CMK (cell line): ENCODE measurements around the gene DNPH1.

ENCODE experiments used
- DNase-seq: peaks from one replicate; pipeline ENCODE4 v3.0.0-alpha.2; 2010; ENCODE audit warnings: low read depth

DNPH1 gene

DNA sequence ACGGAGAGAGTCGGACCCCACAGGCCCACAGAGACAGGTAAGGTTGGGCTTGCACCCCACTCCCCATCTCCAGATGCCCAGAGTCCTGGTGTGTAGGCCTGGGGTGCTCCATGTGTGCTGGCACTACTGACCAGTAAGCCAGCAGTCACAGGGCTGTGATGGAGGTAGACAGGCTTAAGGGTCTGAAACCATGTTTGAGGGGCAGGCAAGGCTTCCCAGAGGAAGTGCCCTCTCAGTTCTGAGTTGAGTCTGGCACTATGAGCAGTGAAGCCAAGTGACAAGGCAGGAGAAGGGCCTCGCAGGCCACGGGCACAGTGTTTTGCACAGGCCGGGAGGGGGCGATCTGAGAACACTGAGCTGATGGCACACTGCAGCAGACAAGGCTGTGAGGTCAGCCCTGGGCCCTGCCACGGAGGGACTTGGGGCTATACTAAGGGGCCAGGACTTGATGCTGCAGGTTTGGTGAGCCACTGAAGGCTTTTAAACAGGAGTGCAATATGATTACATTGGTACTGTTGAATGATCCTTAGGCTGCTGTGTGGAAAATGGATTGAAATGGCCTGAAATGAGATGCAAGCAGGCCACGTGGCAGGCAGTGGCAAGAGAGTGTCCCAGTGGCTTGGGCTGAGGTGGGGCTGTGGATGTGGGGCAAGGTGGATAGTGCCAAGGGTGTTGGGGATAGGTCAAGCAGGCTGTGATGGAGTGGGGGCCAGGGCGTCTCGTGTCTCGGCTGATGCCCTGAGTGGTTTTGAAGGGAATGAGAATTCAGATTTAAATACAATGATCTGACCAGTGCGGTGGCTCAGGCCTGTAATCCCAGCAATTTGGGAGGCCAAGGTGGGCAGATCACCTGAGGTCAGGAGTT, 34.3 kb upstream of the DNPH1 start:
- peak; percentile 38 for DNase-seq

DNA sequence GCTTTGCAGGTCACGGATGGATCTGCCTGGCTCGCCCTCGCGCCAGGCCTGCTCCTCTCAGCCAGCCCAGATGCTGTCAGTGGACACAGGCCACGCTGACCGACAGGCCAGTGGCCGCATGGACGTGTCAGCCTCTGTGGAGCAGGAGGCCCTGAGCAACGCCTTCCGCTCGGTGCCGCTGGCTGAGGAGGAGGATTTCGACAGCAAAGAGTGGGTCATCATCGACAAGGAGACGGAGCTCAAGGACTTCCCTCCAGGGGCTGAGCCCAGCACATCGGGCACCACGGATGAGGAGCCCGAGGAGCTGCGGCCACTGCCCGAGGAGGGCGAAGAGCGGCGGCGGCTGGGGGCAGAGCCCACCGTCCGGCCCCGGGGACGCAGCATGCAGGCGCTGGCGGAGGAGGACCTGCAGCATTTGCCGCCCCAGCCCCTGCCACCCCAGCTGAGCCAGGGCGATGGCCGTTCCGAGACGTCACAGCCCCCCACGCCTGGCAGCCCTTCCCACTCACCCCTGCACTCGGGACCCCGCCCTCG, 33.6 kb upstream of the DNPH1 start:
- DNase-seq: no peak

DNA sequence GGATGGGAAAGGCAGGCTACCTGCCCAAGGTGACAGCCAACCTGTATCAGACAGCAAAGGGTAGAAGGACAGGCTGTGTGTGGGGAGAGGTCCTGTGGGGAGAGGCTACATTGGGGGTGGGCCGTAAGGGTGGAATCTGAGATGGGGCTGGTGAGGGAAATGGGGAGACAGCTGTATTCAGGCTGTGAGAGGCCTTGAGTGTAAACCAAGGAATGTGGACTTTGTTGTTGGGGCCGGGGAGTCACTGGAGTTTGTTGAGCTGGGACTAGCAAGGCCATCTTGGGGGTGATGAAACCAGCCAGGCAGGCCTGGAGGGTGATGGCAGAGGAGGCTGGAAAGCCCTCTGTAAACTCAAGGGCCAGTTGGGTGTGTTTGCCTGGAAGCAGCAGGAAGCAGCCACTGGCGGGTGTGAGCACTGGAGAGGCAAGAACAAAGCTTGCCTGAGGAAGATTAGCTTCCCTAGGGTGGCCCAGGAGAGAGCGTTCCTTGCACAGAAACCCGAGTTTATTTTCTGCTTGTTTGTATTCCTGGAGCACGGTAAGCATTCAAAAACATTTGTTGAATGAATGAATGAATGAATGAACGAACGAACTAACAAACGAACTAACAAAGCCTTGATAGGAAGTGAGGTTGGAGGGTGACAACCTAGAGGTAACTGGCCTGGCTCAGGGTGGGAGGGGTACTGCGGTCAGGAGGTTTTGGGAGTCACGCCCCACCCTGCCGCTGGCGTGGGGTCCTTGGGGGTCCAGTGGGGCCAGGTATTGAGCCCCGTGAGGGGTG, 32.9 kb upstream of the DNPH1 start:
- no peak for DNase-seq

DNA sequence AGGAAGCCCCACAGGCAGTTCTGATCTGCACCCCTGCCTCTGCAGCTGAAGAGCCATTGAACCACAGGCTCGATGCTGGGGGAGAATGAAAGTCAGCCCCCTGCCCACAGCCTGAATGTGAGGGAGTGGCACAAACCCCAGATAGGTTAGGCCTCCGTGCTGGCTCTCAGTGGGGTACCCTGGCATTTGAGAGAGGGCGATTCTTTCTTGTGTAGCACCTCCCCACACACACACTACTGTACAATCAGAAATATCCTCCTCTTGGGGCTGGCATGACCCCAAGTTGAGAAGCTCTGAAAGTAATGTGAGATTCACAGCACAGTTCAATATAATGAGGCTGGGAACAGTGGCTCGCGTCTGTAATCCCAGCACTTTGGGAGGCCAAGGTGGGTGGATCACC, 31.9 kb upstream of the DNPH1 start:
- DNase-seq: no peak

DNA sequence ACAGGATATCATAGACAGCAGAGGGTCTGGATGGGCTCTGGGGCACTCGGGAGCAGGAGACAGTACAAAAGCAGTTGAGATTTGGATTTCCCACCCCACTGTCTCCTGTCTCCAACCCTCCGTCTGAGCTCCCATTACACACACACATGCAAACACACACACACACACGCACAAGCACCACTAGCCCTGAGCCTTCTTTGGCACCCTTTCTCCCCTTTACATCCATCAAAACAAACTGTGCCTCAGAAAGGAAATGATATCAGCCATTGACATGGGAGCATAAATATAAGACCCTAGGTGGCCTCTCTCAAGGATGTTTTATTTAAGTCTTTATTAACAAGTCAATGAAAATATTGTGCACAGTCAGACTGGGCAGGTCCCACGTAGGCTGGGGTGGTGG, 31.5 kb upstream of the DNPH1 start:
- DNase-seq: no peak

DNA sequence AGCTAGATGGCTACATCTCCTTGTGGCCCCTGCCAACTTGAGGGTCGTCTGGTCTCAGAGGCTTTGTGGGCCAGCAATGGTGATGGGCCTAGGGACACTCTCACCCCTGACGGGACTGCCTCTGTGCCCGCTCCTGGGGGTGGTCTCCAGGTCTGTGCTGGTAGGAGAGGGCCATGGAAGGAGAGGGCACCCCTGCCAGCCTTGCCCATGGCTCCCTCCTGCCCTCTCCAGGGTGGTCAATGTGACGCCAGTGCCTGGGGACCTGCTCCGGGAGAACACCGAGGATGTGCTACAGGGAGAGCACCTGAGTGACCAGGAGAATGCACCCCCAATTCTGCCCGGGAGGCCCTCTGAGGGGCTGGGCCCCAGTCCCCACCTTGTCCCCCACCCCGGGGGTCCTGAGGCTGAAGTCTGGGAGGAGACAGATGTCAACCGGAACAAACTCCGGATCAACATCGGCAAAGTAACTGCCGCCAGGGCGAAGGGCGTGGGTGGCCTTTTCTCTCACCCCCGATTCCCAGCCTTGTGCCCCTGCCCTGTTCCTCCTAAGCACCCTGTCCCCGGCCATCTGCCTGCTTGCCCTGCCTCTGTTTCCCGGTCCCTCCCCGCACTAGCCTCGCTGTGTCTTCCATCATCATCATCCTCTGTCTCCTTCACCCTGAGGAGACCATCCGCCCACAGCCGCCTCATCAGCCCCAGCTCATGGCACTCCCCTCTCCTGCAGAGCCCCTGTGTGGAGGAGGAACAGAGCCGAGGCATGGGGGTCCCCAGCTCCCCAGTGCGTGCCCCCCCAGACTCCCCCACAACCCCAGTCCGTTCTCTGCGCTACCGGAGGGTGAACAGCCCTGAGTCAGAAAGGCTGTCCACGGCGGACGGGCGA, 29.8 kb upstream of the DNPH1 start:
- no peak for DNase-seq

DNA sequence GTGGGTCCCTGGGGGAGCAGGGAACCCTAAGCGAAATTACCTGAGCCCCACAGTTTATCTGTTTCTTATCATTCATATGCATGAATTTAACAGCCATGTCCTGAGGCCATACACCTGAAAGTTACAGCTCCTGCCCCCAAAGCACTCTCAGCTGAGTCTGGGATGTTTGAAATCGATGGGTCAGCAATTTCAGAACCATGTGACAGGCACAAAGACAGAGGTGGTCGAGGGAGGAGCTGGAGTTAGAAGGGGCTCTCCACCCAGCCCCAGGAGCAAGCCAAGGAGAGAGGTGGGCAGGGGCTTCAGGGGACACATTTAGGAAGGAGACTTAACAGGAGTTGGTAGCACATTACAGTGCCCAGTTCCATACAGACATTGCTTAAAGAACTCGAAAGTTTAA, 28.9 kb upstream of the DNPH1 start:
- DNase-seq: no peak

DNA sequence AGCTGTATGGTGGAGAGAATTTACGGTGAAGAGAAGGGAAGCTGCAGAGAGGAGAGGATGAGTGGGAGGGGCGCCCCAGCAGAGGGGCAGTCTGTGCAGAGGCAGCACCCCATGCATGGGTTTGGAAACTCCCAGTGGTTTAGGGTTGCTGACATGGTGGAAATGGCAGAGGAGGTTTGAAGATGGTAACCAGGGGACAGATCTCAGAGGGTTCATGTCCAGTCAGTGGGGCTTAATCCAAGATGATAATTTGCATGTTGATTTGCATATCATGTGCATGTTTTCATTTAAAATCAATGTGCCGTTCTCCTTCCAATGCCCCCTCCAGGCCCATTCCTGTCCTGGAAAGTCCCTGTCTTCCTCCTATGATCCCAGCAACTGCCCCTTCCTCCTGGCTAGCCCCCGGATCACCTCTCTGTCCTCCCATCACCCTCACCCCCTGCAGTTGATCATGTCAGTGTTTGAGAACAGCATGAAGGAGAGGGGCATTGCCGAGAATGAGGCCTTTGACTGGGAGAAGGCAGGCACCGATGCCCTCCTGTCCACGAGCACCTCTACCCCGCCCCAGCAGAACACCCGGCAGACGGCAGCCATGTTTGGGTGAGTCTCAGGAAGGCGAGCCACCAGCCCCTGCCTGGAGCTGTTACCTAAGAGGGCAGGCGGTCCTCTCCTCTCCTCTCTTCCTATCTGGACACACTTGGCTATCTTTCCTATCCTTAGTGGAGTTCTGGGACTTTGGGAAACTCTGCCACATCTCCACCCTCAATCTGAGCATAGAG, 28.3 kb upstream of the DNPH1 start:
- no peak for DNase-seq

DNA sequence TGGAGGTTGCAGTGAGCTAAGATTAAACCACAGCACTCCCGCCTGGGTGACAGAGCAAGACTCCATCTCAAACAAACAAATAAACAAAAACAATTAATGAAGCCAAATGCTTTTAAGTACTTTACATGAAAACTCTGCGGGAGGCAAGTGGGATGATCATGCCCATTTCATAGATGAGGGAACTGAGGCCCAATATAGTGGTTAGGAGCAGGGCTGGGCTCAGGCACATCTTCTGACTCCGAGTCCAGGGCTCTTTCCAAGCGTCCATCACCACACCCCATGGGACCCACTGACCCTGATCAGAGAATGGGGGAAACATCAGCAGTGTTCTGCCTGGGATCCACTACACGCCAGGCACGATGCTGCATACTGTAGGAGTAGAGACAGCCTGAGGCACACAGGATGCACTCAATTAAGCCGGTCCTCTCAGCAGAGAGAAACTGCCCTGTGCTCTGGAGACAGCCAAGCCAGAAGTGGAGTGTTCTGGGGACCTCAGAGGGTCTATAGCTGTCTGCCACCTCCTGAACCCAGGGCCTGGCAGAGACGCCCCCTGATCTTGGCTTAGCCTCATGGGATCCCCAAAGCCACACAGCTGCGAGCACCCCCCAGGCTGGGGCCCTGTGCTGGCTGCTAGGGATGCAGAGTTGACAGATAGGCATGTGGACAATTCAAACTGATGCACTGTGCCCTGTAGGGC, 27.5 kb upstream of the DNPH1 start:
- no peak for DNase-seq

DNA sequence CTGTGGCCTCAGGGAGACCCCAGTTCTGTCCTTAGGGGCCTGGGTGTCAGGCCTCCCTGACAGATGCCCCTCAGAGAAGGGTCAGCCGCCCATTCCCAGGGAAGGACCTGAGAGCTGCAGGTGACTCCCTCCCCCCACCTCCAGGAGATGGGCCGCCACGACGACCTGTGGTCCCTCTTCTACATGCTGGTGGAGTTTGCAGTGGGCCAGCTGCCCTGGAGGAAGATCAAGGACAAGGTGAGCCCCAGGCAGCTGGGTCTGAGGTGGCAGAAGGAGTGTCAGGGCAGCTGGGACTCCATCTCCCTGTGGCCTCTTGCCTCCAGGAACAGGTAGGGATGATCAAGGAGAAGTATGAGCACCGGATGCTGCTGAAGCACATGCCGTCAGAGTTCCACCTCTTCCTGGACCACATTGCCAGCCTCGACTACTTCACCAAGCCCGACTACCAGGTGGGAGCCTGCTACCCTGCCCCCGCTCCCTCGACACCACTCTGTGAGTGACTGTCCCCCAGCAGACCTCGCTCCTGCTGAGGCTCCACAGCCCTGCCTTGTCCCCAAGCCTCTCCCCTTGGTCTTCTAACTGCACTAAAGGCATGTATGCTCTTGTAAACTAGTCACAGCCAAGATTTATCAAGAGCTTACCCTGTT, 26.2 kb upstream of the DNPH1 start:
- no peak for DNase-seq

DNA sequence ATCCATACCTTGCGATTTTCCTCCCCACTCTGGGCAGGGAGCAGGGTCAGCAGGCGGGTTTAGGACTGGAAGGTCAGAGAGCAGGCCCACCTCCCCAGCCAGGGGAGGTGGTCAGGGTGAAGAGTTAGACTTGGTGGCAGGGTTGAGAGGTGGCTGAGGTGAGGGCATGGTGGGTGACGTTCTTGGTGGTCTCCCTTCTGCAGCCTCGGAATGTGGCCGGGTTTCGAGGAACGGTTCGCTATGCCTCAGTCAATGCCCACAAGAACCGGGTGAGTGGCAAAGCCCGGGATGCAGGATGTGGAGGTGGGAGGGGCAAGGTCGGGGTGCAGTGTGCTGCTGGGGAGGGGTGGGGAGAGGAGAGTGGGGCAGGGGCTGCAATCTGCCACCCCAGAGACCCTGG, 25.6 kb upstream of the DNPH1 start:
- DNase-seq: no peak

DNA sequence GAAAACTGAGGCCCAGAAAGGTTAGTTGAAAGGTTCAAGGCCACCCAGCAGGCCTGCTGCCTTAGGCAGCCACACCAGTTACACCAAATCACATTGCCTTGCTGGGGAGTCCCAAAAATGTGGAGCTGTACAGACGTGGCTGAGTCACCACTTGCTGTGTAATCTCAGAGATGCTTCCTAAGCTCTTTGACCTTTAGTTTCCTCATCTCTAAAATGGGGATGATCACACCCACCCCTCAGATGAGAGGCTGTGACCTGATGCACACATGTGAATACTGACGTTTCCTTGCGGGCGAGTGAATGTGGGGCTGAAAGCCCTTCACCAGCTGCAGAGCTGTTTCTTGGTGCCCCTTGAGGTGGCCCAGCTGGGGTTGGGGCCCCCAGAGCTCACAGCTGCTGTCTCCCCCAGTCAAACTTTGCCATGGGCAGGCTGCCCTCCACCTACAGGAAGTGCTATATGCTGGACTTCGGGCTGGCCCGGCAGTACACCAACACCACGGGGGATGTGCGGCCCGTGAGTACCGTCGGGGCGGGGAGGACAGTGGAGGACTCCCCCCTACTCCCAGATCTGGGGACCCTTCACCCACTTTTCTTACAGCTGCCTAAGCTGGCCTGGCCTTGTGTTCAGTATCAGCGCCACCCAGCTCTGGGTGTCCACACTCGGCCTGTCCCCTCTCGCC, 25.0 kb upstream of the DNPH1 start:
- DNase-seq: no peak

DNA sequence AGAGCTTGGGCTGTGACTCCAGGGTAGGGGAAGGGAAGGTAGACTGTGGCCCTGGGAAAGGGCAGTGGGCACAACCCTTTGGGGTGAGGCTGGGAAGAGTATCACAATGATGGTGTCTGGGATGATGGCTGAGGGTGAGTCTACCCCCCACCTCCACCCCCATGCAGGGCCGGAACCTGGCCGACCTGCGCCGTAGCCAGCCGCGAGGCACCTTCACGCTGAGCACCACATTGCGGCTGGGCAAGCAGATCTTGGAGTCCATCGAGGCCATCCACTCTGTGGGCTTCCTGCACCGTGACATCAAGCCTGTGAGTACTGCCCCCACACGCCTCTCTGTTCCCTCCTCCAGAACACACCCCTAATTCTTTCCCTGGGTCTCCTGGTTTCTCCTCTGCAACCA, 24.1 kb upstream of the DNPH1 start:
- no peak for DNase-seq

DNA sequence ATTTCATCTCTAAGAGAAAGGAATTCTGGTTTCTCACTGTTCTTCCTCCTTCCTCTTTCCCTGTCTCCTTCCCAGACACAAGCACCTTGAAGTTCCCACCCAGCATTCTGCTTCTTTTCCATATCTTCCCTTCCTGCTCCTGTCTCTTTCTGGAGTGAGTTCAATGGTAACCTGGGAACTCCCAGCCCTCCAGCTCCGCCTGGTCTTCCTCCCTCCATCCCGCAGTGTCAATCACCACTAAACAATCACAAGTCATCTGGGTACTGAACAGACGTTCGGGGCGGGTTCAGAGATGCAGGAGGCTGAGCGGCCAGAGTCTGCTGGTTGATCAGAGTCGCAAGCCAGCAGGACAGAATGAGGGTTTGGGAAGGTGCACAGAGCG, 21.7 kb upstream of the DNPH1 start:
- DNase-seq: no peak

DNA sequence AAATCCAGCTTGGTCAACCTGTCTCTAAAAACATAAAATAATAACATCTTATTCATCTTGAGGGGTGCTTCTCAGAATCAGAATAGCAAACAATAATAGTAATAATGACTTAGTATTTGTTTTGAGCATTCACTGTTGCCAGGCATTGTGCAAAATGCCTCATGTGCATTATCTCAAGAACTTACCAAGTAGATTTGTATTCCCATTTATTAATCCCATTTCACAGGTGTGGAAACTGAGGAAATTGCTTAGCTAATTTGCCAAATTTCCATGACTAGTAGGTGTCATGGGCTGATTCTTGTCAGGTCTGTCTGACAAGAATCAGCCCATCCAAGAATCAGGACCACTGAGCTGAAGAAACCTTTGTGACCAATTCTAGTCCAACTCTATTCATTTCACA, 19.5 kb upstream of the DNPH1 start:
- DNase-seq: no peak

DNA sequence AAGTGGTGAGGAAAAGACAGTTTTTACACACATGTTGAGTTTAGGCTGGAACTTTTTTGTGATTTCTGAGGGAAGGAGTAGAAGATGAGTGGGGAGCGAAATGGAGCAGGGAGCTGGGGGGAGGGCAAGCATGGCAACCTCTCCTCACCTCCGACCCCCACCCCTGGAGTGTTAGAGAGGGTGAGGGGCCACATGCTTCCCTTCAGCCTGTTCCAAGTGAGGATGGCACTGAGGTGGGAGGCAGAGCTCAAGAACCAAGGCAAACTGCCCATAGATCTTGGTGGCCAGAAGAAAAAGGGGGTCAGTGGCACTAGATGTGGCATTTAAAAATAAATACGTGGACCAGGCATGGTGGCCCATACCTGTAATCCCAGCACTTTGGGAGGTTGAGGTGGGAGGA, 18.8 kb upstream of the DNPH1 start:
- DNase-seq: no peak

DNA sequence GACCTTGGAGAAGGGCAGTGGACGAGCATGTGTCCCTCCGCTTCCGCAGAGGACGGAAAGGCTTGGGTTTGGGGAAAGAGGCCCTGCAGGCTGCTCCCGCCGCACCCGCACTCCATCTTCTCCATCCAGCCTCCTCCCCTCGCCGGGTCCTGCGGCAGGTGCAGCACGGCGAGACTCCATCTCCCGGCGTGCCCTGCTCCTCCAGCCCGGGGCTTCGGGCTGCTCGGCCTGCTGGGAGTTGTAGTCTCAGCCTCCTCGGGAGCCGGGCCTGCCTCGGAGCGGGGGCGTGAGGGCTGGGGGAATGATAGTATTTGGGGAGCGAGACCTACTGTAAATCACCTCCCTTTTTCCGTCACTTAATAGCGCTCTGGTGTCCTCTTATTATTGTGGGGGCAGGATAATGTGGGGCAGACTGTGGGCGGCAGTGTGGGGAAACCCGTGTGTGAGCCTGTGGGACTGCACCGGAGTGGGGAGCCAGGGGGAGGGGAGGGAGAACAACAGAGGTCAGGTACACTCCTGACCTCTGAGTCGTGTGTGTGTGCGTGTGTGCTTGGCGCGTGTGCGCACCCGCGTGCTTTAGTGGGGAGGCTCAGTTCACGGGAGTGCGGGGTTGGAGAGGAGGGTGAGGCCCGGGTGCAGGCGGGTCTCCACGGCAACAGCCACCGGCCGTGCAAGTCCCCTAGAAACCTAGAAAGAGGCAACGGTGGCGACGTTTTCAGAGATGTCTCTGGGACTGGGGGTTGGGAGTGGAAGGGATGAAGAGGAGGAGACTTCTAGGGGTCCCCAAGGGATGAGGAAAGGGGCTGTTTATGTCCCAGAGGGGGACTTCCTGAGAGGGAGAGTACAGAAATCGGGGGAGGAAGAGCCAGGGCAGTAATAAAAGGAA, 18.1 kb upstream of the DNPH1 start:
- no peak for DNase-seq

DNA sequence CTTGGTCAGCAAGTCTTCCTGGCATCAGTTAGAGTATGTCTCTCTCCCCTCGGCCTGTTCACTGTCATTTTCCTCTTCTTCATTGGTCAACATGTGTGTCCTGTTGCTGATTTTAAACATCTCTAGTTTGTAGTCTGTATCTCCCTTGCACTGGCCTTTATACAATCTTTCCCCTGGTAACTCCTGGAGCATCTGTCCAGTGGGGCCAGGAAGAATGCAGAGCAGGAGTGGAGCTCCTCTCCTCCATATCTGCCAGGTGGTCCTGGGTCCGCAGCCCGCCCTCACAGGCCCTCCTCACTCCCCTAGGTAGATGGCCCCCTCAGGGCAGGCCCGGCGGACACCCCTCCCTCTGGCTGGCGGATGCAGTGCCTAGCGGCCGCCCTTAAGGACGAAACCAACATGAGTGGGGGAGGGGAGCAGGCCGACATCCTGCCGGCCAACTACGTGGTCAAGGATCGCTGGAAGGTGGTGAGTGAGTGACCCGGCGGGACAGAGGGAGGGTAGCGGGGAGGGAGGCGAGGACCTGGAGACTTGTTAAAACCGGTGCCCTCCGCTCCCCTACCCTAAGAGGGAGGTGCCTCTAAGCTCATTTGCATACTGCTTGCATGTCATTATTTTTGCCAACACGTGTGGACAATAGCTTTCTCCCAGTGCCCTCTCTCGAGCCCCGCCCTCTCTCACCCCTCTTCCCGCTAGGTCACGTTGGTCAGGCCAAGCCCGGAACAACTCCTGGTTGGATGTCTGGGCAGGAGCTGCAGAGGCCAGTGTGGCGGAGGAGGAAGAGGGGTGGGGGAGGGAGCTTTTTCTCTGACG, 17.2 kb upstream of the DNPH1 start:
- peak; percentile 96 for DNase-seq
